ENCODE results near the gene ALDH8A1. TPM values are rescaled to one million over a fixed set of nuclear protein-coding genes. Genes with fewer than 3 reads are reported as not detected.

ALDH8A1 gene
- total RNA-seq, 1 experiment from 2014 or later, result not detected

- DNase-seq (ENCODE audit: extremely low read depth, low read depth), result no peak
Observed at GRCh38 chr6:134875367-134875766, 74.5 kb downstream of the ALDH8A1 start.

GRCh38 chr6:134873500-134874388 lies 76.2 kb downstream of the ALDH8A1 start:
- DNase-seq (ENCODE audit: extremely low read depth, low read depth), result no peak

- DNase-seq (ENCODE audit: extremely low read depth, low read depth), result no peak
Observed at GRCh38 chr6:134870677-134871498, 79.0 kb downstream of the ALDH8A1 start.

- DNase-seq (ENCODE audit: extremely low read depth, low read depth), result no peak
Observed at GRCh38 chr6:134868812-134869211, 81.1 kb downstream of the ALDH8A1 start.

Other genes with a start within 250 kb of the ALDH8A1 start
- 83.8 and 85.5 TPM in 2 replicates for gene HBS1L, start 104.7 kb upstream of the ALDH8A1 start, total RNA-seq (2014; rRNA removed; shearing (Covaris generic))
- gene MYB, start 231.2 kb upstream of the ALDH8A1 start, total RNA-seq (2014; rRNA removed; shearing (Covaris generic)), result 0.05 and 0.12 TPM in 2 replicates